GM19467 (cell line): ENCODE data around the gene CEP70.
"Not testable (repeated sequence)": the region's sequence is repeated elsewhere in the genome, so short reads cannot be mapped to it uniquely, and the experiment has no call there.

Experiments
- ATAC-seq: cut with Tn5 transposase; IDR thresholded peaks from one replicate; pipeline ENCODE4 v1.9.1; 2021; ENCODE audit warnings: mild to moderate bottlenecking, moderate library complexity; ENCODE audit not compliant: unreplicated experiment

The CEP70 gene

DNA sequence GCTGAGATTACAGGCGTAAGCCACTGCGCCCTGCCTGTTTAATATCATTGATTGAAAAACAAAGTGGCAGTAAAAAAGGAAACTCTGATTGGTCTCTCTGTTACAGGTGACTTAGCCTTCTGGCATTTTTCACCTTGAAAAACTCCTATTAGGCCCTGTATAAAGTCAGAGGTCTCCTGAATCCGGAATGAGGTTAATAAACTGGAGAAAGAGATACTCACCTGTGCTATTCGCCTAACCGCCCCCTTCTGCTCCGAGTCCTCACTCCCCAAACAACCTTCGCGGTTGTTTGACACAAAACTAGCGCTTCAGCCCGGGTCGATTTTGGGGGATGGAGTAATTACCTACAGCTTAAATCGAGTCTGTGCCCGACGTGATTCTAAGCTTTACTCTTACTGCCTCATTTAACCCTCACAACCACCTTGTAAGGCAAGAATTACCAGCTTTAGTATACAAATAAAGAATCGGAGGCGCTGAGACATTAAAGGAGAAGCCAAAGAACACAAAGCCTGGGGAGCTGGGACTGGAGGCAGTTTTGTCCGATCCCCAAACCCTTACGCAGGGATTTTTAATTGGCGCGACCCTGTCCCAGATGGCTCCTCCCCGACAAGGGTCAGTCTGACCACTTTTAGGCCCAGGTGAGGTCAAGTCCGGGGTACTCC, 441 bp downstream of the CEP70 start:
- ATAC-seq, result no peak

GRCh38 chr3:138591392-138591791, 2.7 kb downstream of the CEP70 start:
- ATAC-seq, result no peak

GRCh38 chr3:138588445-138588844, 5.6 kb downstream of the CEP70 start:
- ATAC-seq, result no peak

GRCh38 chr3:138587374-138587773, 6.7 kb downstream of the CEP70 start:
- ATAC-seq, result no peak

DNA sequence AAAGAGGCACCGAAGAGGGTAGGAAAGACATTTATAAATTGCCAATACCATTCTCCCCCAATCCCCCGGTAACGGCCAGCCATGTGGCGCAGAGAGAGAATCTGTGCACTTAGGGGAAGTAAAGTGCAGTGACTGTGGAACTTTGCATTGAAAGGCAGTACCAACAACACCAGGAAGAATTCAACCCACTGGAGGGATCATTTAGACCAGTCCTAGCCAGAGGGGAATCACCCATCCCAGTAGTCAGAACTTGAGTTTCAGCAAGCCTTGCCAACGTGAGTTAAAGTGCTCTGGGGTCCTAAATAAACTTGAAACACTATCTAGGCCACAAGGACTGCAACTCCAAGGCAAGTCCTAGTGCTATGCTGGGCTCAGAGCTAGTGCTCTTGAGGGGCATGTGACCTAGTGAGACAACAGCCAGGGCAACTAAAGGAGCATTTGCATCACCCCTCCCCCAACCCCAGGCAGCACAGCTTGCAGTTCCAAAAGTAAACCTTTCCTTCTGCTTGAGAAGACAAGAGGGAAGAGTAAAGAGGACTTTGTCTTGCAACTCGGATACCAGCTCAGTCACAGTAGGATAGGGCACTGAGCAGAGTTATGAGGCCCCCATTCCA, 15.0 kb downstream of the CEP70 start:
- ATAC-seq, result no peak

DNA sequence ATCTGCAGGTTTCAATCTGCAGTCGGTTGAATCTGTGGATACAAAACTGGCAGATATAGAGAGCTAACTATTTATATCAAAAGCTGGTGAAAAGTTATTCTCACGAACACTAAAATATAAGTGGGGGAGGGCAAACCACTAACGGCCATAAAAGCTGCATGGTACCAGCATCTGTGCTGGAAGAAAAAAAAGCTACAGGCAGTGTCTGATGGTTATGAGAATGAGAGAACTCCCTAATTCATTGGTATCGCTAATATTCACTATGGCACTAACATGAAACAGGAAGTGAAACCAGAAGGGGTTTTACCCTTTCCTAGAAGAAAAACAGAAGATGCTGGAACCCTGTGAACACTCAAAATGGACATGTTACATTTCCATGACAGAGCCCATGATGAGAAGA, 15.9 kb downstream of the CEP70 start:
- peak; percentile 76 for ATAC-seq

- ATAC-seq, result no peak
These were observed 20.9 kb downstream of the CEP70 start for GRCh38 chr3:138573138-138573537.

GRCh38 chr3:138569624-138570023, 24.4 kb downstream of the CEP70 start:
- not testable (repeated sequence) for ATAC-seq

DNA sequence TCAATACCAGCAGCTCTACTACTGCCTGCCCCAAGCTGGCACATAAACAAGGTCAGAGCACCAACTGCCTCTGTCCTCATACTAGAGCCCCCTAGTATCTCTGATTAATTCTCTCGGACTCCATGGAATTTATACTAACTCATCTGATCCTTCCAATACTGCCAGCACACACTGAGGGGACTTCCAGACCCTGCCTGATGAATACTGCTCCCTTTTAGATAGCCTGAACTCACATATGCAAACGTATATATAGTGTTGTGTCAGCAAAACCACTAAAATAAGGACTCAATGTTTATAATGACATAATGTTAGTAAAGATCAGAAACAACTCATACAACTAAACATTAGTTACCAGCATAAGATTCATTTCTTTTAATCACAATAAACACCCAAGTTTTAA, 25.0 kb downstream of the CEP70 start:
- no peak for ATAC-seq

DNA sequence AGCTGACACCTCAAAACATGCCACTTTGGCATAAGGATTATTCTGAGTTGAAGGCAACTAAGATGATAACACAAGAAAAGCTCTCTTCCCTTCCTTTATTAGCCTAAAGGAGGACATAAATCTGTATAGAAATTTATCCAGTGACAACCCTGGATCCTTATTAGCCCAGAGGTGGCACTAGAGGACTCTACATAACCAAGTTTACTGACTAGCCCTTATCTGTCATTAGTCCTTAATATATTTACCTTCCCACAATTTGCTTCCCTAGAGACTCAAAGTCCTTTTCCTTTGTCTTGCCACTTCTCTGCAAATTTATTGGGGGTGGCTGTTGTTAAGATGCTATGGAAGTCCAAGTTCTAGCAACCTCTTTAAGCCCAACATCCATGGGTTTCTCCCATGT, 26.7 kb downstream of the CEP70 start:
- no peak for ATAC-seq

DNA sequence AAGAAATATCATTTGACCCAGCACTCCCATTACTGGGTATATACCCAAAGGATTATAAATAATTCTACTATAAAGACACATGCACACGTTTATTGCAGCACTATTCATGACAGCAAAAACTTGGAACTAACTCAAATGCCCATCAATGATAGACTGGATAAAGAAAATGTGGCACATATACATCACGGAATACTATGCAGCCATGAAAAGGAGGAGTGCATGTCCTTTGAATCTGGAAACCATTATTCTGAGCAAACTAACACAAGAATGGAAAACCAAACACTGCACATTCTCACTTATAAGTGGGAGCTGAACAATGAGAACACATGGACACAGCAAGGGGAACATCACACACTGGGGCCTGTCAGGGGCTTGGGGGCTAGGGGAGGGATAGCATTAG, 27.8 kb downstream of the CEP70 start:
- ATAC-seq, result not testable (repeated sequence)

DNA sequence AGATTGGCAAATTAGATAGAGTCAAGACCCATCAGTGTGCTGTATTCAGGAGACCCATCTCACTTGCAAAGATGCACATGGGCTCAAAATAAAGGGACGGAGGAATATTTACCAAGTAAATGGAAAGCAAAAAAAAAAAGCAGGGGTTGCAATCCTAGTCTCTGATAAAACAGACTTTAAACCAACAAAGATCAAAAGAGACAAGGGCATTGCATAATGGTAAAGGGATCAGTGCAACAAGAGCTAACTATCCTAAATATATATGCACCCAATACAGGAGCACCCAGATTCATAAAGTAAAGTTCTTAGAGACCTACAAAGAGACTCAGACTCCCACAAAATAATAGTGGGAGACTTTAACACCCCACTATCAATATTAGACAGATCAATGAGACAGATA, 31.2 kb downstream of the CEP70 start:
- not testable (repeated sequence) for ATAC-seq

DNA sequence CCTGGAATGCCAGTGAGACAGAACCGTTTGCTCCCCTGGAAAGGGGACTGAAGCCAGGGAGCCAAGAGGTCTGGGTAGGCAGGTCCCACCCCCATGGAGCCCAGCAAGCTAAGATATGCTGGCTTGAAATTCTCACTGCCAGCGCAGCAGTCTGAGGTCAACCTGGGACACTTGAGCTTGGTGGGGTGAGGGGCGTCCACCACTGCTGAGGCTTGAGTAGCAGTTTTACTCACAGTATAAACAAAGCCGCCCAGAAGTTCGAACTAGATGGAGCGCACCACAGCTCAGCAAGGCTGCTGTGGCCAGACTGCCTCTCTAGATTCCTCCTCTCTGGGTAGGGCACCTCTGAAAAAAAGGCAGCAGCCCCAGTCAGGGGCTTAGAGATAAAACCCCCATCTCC, 33.6 kb downstream of the CEP70 start:
- ATAC-seq, result no peak

- no peak for ATAC-seq
These were observed 34.9 kb downstream of the CEP70 start for GRCh38 chr3:138559134-138559533.

GRCh38 chr3:138554775-138555174, 39.3 kb downstream of the CEP70 start:
- not testable (repeated sequence) for ATAC-seq

DNA sequence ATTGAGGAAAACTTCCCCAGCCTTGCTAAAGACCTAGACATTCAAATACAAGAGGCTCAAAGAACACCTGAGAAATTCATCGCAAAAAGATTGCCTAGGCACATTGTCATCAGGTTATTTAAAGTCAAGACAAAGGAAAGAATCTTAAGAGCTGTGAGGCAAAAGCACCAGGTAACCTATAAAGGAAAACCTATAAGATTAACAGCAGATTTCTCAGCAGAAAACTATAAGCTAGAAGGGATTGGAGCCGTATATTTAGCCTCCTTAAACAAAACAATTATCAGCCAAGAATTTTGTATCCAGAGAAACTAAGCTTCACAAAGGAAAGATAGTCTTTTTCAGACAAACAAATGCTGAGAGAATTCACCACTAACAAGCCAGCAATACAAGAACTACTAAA, 43.1 kb downstream of the CEP70 start:
- ATAC-seq, result not testable (repeated sequence)

DNA sequence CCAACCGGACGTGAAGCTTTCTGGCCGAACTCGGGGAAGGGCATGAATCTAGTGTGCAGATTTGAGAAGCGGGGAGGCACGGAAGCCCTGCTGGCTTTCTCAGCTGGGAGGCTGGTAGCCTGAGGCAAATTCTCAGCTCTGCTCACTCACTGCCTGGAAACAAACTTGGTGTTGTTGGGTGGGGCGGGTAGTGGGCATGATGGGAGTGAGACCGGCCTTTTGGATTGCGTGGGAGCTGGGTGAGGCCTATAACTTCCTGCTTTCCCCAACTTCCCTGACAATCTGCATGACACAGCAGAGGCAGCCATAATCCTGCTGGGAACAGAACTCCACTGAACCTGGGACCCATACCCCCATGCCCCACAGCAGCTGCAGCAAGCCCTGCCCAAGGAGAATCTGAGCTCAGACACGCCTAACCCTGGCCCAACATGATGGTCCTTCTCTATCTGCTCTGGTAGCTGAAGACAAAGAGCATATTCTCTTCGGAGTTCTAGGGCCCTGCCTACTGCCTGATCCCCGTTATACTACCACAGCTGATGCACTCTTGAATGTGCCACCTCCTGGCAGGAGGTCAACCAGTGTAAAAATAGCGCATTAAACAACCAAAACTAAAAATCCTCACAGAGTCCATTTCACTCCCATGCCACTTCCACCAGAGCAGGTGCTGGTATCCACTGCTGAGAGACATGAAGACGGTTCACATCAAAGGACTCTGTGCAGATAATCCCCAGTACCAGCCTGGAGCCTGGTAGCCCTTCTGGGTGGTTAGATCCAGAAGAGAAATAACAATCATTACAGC, 44.7 kb downstream of the CEP70 start:
- no peak for ATAC-seq

DNA sequence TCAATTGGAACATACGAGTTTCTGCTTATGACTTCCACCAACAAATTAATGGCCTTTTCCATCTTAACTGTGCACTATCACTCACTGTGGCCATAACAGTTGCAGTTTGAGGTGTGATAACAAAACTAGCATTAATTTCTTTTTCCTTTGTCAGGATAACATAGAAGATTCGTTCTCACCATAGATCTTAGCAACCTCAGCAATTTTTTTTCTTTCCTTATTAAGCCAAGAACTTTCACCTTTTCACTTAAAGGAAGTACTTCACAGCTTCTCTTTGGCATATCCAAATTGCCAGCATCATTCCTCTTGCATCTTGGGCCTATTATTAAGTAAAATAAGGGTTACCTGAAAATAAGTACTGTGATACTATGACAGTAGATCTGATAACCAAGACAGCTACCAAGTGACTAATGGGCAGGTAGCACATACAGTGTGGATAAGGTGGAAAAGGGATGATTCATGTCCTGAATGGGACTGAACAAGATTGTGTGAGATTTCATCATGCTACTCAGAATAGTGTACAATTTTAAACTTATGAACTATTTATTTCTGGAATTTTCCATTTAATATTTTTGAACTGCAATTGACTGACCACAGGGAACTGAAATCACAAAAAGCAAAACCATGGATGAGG, 46.6 kb downstream of the CEP70 start:
- no peak for ATAC-seq

DNA sequence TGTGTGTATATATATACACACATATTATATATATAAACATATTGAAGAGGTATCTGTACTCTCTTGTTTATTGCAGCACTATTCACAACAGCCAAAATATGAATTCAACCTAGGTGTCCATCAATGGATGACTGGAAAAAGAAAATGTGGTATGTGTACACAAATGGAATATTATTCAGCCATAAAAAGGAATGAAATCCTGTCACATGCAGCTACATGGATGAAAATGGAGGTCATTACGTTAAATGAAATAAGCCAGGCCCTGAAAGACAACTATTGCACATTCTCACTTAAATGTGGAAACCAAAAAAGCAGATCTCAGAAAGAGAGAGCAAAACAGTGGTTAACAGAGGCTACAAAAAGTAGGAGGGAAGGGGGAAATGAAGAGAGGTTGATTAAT, 49.5 kb downstream of the CEP70 start:
- no peak for ATAC-seq

GRCh38 chr3:138542977-138543376, 51.1 kb downstream of the CEP70 start:
- no peak for ATAC-seq

- ATAC-seq, result no peak
These were observed 54.7 kb downstream of the CEP70 start for GRCh38 chr3:138539352-138539751.

- not testable (repeated sequence) for ATAC-seq
These were observed 72.6 kb downstream of the CEP70 start for GRCh38 chr3:138521445-138521844.
